Upper lobe of left lung (tissue), 6 donors: ENCODE data around the gene INTS11. TPM values are rescaled to one million over a fixed set of nuclear protein-coding genes. Genes with fewer than 3 reads are reported as not detected.

Source experiments
- ATAC-seq, 2 donors: fragments of 200-7000 bp; cut with Tn5 transposase; one replicate each; pipeline ENCODE4 v1.9.1; 2022; ENCODE audit warnings: mild to moderate bottlenecking in 2 of 2, moderate library complexity in 2 of 2; ENCODE audit not compliant: low FRiP score in 2 of 2
- DNase-seq, 2 donors: peaks; one replicate each; pipeline ENCODE4 v3.0.0-alpha.2; 2019 to 2020
- H3K27ac ChIP-seq, 4 donors: fragments of 200-600 bp; sonication (generic); one replicate each; pipeline ENCODE4 v1.5.1; 2016 to 2019
- H3K27me3 ChIP-seq, 4 donors: fragments of 200-600 bp; sonication (generic); one replicate each; pipeline ENCODE4 v1.5.1; 2017 to 2019
- H3K36me3 ChIP-seq, 4 donors: fragments of 200-600 bp; sonication (generic); one replicate each; pipeline ENCODE4 v1.5.1; 2016 to 2019
- H3K4me1 ChIP-seq, 4 donors: fragments of 200-600 bp; sonication (generic); one replicate each; pipeline ENCODE4 v1.5.1; 2018 to 2019
- H3K4me3 ChIP-seq, 4 donors: fragments of 200-600 bp; sonication (generic); one replicate each; pipeline ENCODE4 v1.5.1; 2017 to 2019; ENCODE audit warnings: mild to moderate bottlenecking in 2 of 4, moderate library complexity in 1 of 4
- H3K9me3 ChIP-seq, 4 donors: fragments of 200-600 bp; sonication (generic); one replicate each; pipeline ENCODE4 v1.5.1; 2018 to 2019
- EP300 ChIP-seq, 4 donors: sonication (generic); formaldehyde crosslinking; IDR thresholded peaks; one replicate each; pipeline ENCODE4 v1.5.1; 2017; ENCODE audit warnings: antibody characterized with exemption in 4 of 4, control low read depth in 2 of 4
- POLR2A ChIP-seq, 4 donors: fragments of 450-650 bp; IDR thresholded peaks; one replicate each; pipeline ENCODE4 v1.5.1; 2016 to 2017; ENCODE audit warnings: antibody characterized with exemption in 4 of 4, mild to moderate bottlenecking in 2 of 4
- POLR2AphosphoS5 ChIP-seq, 2 donors: sonication (generic); formaldehyde crosslinking; IDR thresholded peaks; one replicate each; pipeline ENCODE4 v1.5.1; 2017; ENCODE audit warnings: antibody characterized with exemption in 2 of 2
- WGBS, 2 donors: methylation state at CpG; one replicate each; pipeline ENCODE4 v1.1.5; 2017 to 2018; 5-methylcytosine and 5-hydroxymethylcytosine counted together
- total RNA-seq, 6 donors: library from RNA; depleted of rRNA in 4 of 6; stranded (reverse); fragments of >200 nt in 4 of 6; gene quantifications; one replicate each; pipeline versions ENCODE4 v1.1.0 to v1.2.1, GENCODE V29; 2016 to 2021
- TF ChIP-seq, protein P1 (sequence below), 6 experiments: fragments of 450-650 bp in 4 of 6; fragments of 200-600 bp in 2 of 6; sonication (generic) in 2 of 6; IDR thresholded peaks; one replicate each; pipeline ENCODE4 v1.5.1; 2016 to 2019; ENCODE audit warnings: antibody characterized with exemption in 6 of 6
- donor health status: DM: no; HTN: no; CAD: no; lungs with moderate emphysema.
- donor health status: DM: no; HTN: yes; CAD: no; lungs with severe emphysema.

The INTS11 gene
- total RNA-seq, 6 donors from 2014 or later, result 71.7 to 267 (median 90.5) TPM

DNA sequence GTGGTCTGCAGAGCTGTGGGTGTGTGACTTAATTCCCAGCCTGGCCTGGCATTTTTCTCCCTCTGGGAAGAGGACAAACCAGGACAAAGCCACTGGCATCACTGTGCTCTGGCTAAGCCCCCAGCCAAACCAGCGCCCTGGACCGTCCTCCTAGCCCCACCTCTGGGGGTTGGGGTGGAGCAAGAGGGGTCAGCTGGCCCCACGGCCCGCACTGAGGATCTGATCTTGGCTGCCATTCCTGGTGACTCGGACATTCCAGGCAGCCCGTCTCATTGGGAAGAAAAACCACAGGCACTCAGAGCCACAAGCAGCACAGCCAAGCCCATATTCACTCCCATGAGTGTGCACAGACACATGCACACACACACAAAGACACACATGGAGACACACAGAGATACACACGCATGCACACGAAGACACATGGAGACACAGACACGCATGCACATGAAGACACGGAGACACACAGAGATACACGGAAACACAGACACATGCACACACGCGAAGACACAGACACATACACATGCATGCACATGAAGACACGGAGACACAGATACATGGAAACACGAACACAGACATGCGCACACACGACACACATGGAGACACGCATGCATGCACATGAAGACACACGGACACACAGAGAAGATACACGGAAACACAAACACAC is 36.2 kb upstream of the INTS11 start:
- WGBS, 2 donors, result 69 to 92% methylated on average over 13 to 19 of the region's 20 CpGs
- H3K27me3 ChIP-seq, result peaks cover 0 to 27% (median 4%) of the 10 kb centered on the region in 4 donors
- DNase-seq (peak in 1 of 2 donors; percentile 71), ATAC-seq (peak; percentile 63 to 84)
- H3K4me3 ChIP-seq, result no peak overlapping the region
- H3K9me3 ChIP-seq, result no peaks in the 10 kb centered on the region
- peak in 1 of 2 donors; percentile 49 for TF ChIP-seq POLR2AphosphoS5 (IDR thresholded peaks at IDR 0.05)
- no peak for TF ChIP-seq POLR2A (IDR thresholded peaks at IDR 0.05)
- H3K27ac ChIP-seq, result peak overlapping the region; percentile 76 to 85 (median 83)
- H3K4me1 ChIP-seq, result peaks cover 14 to 43% (median 35%) of the 10 kb centered on the region in 4 donors
- no peaks in the 10 kb centered on the region for H3K36me3 ChIP-seq

DNA sequence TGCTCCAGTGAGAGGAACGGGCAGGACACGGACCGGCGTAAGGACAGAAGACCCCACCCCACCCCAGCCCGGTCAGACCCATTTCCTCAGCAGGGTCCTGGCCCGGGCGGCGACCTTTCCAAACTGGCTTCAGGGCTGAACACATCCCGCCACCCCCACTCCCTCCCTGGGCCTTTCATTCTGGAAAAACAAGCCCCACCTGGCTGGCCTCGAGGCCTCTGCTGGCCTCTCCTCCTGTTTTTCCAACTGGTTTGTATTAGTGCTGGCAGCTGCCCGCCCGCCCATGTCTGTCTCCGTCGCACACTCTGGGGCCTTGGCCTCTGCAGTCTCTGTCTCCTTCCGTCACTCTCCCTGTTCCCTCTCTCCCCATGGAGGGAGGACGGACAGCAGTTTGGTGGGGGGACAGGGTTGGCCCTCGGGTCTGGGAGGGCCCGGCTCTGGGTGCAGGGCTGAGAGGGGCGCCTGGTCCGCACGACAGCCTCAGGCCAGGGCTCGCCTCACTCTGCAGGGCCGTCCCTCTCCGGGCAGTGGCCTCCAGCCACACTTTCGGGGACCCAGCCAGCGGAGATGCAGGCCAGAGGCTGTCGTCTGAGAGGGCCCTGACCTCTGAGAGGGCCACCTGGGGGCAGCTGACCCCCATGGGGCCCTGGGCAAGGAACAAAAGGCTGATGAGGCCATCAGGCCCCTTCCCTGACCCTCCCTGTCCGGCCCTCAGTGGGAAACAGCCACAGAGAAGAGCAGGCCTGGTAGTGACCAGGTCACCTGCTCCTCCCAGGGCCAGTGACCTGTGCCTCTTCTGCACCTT is 35.4 kb upstream of the INTS11 start:
- H3K9me3 ChIP-seq, result no peaks in the 10 kb centered on the region
- ATAC-seq (peak in 1 of 2 donors; percentile 66), DNase-seq (peak in 1 of 2 donors; percentile 76)
- H3K4me1 ChIP-seq, result peaks cover 22 to 50% (median 41%) of the 10 kb centered on the region in 4 donors
- 45 to 63% methylated on average over 16 to 27 of the region's 28 CpGs for WGBS, 2 donors
- H3K27me3 ChIP-seq, result peaks cover 0 to 35% (median 11%) of the 10 kb centered on the region in 4 donors
- H3K36me3 ChIP-seq, result peaks cover 0 to under 1% (median 0%) of the 10 kb centered on the region in 4 donors
- TF ChIP-seq POLR2AphosphoS5 (IDR thresholded peaks at IDR 0.05), result no peak
- no peak for TF ChIP-seq POLR2A (IDR thresholded peaks at IDR 0.05)
- H3K4me3 ChIP-seq, result no peak overlapping the region
- H3K27ac ChIP-seq, result peak overlapping the region; percentile 76 to 85 (median 83)

DNA sequence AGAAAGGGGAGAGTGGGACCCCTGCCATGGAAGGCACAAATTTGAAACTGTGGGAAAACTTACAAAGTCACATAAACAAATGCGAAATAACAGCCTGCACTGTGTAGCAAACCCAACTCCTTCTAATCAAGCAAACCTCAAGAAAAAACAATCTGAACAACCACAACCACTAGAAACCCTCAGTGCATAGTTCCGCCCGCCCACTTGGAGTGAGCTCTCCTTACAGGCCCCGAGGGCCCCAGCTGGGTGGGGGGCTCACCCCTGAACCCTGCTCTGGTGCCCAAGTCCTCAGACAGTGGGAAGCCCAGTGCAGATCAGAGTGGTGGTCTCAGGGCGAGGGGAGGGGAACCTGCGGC is 34.8 kb upstream of the INTS11 start:
- ATAC-seq (peak in 1 of 2 donors; percentile 46), DNase-seq (no peak)
- 56 to 68% methylated on average over 6 of the region's 6 CpGs for WGBS, 2 donors
- H3K9me3 ChIP-seq, result no peaks in the 10 kb centered on the region
- TF ChIP-seq EP300 (IDR thresholded peaks at IDR 0.05), result no peak
- TF ChIP-seq POLR2A (IDR thresholded peaks at IDR 0.05), result no peak
- TF ChIP-seq, protein P1, sequence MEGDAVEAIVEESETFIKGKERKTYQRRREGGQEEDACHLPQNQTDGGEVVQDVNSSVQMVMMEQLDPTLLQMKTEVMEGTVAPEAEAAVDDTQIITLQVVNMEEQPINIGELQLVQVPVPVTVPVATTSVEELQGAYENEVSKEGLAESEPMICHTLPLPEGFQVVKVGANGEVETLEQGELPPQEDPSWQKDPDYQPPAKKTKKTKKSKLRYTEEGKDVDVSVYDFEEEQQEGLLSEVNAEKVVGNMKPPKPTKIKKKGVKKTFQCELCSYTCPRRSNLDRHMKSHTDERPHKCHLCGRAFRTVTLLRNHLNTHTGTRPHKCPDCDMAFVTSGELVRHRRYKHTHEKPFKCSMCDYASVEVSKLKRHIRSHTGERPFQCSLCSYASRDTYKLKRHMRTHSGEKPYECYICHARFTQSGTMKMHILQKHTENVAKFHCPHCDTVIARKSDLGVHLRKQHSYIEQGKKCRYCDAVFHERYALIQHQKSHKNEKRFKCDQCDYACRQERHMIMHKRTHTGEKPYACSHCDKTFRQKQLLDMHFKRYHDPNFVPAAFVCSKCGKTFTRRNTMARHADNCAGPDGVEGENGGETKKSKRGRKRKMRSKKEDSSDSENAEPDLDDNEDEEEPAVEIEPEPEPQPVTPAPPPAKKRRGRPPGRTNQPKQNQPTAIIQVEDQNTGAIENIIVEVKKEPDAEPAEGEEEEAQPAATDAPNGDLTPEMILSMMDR (IDR thresholded peaks at IDR 0.05), result no peak
- no peak for TF ChIP-seq POLR2AphosphoS5 (IDR thresholded peaks at IDR 0.05)
- no peak overlapping the region for H3K4me3 ChIP-seq
- peak overlapping the region; percentile 76 to 85 (median 83) for H3K27ac ChIP-seq
- H3K4me1 ChIP-seq, result peaks cover 26 to 56% (median 46%) of the 10 kb centered on the region in 4 donors
- H3K27me3 ChIP-seq, result peaks cover 2 to 39% (median 16%) of the 10 kb centered on the region in 4 donors
- peaks cover 0 to 6% (median 0%) of the 10 kb centered on the region in 4 donors for H3K36me3 ChIP-seq

DNA sequence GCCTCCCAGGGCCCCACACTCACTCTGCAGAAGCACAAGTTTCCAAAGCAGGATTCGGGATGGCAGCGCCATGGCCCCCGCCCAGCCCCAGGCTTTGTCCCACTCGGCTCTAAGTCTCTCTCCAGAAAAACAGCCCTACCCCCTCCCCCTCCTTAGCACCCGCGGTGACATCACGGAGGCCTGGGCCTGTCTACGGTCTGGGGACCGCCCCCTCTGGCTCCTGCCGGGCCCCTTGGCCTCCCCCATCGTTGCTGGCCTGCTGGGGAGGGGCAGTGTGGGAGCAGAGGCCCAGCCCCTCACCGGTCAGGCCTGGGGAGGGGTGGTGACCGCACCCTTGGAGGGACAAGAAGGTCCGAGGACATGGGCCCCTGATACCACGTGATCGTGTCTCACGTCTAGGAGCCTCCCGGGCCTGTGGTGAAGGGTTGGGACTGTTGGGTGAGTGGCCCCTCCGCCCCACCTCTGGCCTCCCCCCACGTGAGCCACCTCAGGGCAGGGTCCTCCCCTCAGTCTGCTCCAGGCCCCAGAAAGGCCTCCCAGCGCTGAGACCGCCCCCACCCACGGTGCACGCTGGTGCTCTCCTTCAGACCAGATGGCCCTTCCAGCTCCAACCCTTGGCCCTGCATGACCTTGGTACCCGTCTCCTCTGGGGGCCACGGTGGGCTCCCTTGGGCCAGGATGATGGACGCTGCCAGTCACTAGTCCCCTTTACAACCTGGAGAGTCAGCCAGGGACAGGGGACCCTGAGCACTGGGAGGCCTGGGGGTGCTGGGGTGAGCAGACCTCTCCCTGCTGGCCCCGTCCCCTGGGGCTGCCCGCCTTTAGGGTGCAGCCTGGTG is 34.2 kb upstream of the INTS11 start, which contains the start of gene MXRA8:
Gene MXRA8 (minus strand): TSS at position 123 of the 839 bp plus-strand sequence. CDS start 51 bp downstream, at position 72.
- Histone ChIP-seq H3K27me3 (peaks cover 2 to 44% (median 22%) of the 10 kb centered on the region in 4 donors), H3K4me1 (peaks cover 32 to 58% (median 52%) of the 10 kb centered on the region in 4 donors), H3K27ac (peak within 1 kb of the TSS; percentile 76 to 85 (median 83)), H3K4me3 (peak within 1 kb of the TSS; percentile 21 to 53 (median 44)), H3K9me3 (no peaks in the 10 kb centered on the region), H3K36me3 (peaks cover 0 to 6% (median 0%) of the 10 kb centered on the region in 4 donors)
- peak in 1 of 2 donors; percentile 89 for DNase-seq
- WGBS, 2 donors, result 28 to 40% methylated on average over 12 to 26 of the region's 29 CpGs
- TF ChIP-seq POLR2AphosphoS5 (IDR thresholded peaks at IDR 0.05) (peak in 1 of 2 donors; percentile 29), POLR2A (IDR thresholded peaks at IDR 0.05) (no peak)
- ATAC-seq, result peak; percentile 71 to 76

DNA sequence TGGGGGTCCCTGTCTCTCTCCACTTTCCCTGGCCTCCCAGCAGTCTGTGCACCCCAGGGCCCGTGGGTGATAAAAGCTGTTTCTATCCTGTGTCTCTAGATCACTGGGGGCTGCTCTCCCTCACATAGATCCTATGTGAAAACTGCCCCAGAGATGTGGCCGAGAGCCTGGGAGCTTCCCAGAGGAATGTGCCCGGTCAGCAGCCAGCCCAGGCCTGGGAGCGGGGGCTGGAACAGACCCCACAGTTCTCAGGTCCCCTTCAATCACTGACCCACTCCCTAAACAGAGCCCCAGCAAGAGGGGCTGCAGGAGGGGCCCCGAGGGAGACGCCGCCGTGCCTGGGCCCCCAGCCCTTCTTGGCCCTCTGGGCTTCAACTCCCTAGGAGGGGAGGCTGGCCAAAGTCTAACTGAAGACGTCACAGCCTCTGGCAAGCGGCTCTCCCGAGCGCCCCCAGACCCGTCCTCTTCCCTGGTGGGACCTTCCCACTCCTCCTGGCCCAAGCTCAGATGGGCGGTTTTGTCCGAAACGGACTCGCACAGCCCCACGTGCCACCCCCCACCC is 33.5 kb upstream of the INTS11 start:
- TF ChIP-seq POLR2A (IDR thresholded peaks at IDR 0.05), result no peak
- TF ChIP-seq, protein P1 (IDR thresholded peaks at IDR 0.05), result no peak
- no peak for TF ChIP-seq EP300 (IDR thresholded peaks at IDR 0.05)
- TF ChIP-seq POLR2AphosphoS5 (IDR thresholded peaks at IDR 0.05), result no peak
- H3K4me3 ChIP-seq, result peak overlapping the region; percentile 21 to 53 (median 44)
- peaks cover 2 to 51% (median 27%) of the 10 kb centered on the region in 4 donors for H3K27me3 ChIP-seq
- H3K36me3 ChIP-seq, result peaks cover 0 to 6% (median 0%) of the 10 kb centered on the region in 4 donors
- H3K27ac ChIP-seq, result peak overlapping the region; percentile 76 to 85 (median 83)
- peaks cover 36 to 65% (median 58%) of the 10 kb centered on the region in 4 donors for H3K4me1 ChIP-seq
- 7 to 62% methylated on average over 3 to 11 of the region's 18 CpGs for WGBS, 2 donors
- ATAC-seq (no peak), DNase-seq (no peak)
- no peaks in the 10 kb centered on the region for H3K9me3 ChIP-seq
